Measurements from ENCODE around the gene HEXB.
"Not testable (repeated sequence)": the region's sequence is repeated elsewhere in the genome, so short reads cannot be mapped to it uniquely, and the experiment has no call there.

The HEXB gene

GRCh38 chr5:74660140-74660539 lies 24.9 kb upstream of the HEXB start:
- DNase-seq: no peak

GRCh38 chr5:74660873-74661272 lies 24.2 kb upstream of the HEXB start:
- DNase-seq: no peak

GRCh38 chr5:74664551-74664950 lies 20.5 kb upstream of the HEXB start:
- DNase-seq: no peak

DNA sequence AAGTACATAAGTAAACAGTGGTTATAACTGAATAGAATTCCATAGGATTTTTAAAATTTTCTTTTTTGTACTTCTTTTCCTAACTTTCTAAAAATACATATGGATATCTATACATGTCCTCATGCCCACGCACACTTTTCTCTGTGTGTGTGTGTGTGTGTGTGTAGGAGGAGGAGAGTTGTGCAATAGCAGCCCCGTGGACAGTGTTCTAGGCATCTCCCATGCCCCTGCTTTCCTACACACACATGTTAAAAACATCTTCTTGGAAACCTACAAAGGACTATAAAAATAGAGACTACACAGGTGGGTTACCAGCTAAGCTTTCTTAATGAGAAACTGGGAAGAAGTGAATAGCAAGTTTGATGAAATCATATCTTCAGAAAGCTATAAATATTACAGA lies 19.8 kb upstream of the HEXB start:
- no peak for DNase-seq

GRCh38 chr5:74665816-74666215 lies 19.2 kb upstream of the HEXB start:
- no peak for DNase-seq

- DNase-seq: no peak
These were observed 17.6 kb upstream of the HEXB start for GRCh38 chr5:74667396-74667795.

GRCh38 chr5:74669821-74670220 lies 15.2 kb upstream of the HEXB start:
- DNase-seq: no peak

- no peak for DNase-seq
These were observed 14.5 kb upstream of the HEXB start for GRCh38 chr5:74670396-74671038.

DNA sequence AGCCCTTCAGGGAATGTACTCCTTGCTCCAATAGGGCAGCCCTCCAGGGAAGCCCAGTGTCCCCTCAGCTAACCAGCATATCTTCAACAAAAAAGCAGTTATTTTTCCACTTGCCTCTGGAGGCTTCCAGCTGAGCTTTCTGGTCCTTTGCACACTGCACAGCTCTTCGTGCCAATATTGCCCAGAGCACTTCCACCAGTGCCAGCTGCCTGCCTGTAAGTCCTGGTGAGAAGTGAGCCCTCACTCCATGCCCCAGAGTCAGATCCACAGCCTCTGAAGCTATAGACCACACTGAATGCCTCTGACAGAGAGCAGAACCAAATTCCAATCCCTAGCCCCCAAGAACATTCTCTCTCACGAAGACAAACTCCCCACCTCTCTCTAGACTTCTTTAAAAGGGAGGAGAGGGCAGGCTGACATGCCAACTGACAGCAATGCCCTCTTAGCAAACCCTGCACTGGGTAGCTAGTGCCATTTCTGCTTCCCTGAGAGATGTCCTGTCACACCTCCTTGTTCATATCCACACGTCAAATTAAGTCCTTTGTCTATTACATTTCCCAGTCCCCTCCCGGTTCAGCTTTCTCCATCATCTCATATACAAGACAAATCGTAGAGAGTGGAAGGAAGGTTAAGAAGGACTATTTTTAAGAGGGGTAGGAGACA lies 12.7 kb upstream of the HEXB start:
- no peak for DNase-seq

- DNase-seq: no peak
These were observed 11.8 kb upstream of the HEXB start for GRCh38 chr5:74673011-74673790.

DNA sequence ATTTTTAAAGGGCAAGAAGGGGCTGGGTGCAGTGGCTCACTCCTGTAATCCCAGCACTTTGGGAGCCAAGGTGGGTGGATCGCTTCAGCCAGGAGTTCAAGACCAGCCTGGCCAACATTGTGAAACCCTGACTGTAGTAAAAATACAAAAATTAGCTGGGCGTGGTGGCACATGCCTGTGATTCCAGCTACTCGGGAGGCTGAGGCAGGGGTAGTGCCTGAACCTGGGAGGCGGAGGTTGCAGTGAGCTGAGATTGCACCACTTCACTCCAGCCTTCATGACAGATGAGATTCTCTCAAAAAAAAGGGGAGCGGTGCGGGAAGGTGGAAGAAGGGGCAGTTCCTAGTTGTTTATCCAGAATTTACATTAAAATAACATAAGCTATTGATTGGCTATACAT lies 8.6 kb upstream of the HEXB start:
- not testable (repeated sequence) for DNase-seq

DNA sequence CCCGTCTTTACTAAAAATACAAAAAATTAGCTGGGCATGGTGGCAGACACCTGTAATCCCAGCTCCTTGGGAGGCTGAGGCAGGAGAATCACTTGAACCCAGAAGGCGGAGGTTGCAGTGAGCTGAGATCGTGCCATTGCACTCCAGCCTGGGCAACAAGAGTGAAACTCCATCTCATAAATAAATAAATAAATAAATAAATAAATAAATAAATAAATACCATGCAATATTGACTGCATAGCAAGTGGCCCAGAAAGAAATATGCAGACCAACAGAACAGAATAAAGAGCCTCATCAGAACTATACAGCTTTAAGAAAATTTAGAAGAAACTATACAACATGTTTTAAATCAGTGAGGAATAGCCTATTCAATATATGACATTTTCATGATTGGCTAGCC lies 6.9 kb upstream of the HEXB start:
- not testable (repeated sequence) for DNase-seq

- DNase-seq: not testable (repeated sequence)
These were observed 5.7 kb upstream of the HEXB start for GRCh38 chr5:74679300-74679699.

DNA sequence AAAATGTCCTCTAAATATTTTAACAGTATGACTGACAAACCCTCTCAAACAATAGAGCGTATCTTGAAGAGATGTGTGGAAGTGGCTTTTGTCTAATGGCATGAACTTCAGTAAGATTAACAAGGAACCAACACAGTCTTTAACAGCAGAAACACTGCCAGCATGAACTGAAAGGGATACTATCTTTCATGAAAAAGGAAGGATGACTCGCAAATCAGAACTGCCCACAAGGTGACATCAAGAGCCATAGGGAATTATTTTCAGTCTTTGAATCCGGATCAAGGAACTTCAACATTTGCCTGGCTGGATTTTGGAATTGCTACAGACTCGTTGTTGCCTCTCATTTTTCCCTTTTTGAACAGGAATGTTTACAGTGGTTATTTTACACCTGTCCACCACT lies 5.1 kb upstream of the HEXB start:
- DNase-seq: no peak

GRCh38 chr5:74685979-74686631 lies 1.1 kb downstream of the HEXB start:
- DNase-seq: no peak

GRCh38 chr5:74686962-74687751 lies 2.1 kb downstream of the HEXB start:
- DNase-seq: no peak

- DNase-seq: no peak
These were observed 8.2 kb downstream of the HEXB start for GRCh38 chr5:74693191-74693590.

DNA sequence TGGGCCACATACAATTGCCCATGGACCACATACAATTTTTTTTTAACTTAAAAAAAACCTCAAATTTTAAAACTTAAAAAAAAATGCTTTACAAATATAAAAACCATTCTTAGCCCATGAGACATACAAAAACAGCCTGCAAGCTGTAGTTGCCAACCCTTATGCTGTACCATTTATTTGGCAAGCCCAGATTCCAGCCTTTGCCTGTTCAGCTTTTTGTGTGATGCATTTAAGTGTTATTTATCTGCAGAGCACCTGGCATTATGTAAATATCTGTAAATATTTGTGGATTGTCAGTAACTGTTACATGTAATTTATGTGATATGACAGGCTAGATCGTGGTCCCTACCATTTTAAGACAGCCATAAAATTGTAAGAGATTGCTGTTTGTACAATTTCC lies 32.6 kb downstream of the HEXB start:
- no peak for DNase-seq

- DNase-seq: no peak
These were observed 37.2 kb downstream of the HEXB start for GRCh38 chr5:74722271-74722670.

- DNase-seq: no peak
These were observed 40.3 kb downstream of the HEXB start for GRCh38 chr5:74725331-74725730.

DNA sequence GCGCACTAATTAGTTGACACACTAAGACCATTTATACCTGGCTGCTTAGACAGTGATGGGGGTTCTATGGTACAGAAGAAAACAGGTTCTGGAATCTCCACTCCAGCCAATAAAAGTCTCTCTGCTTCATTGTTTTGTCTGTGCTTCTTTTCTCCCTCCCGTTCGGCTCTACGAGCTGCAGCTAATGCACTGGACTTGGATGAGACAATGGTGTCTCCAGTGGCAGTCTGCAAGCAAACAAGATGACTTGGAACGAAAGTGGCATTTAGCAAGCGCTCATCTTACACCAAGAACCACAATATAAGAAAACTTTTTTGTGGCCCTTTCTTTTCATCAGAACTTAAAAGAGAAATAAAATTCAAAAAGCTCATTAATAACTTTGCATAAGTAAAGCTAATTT lies 51.7 kb downstream of the HEXB start:
- DNase-seq: no peak

DNA sequence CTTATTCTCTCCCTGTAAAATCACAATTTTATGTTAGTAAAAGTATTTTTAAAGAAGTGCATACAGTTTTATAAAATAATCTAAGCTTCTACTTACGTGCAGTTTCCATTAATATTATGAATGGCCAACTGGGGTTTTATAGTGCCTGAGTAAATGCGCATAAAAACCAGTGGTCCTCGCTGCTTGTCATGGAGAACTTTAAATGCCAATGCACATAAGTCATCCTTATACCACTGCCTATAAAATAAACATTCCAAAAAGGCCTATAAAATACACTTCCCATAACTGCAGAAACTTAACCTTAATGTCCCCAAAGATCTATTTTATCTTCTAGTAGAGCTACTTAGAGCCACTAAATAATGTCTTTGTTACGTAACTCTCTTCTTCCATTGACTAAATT lies 53.4 kb downstream of the HEXB start:
- DNase-seq: no peak

- not testable (repeated sequence) for DNase-seq
These were observed 63.7 kb downstream of the HEXB start for GRCh38 chr5:74748742-74749141.
